Spleen (tissue), 7 donors: Measurements from ENCODE around the gene ITGBL1.

Experiments
- CTCF ChIP-seq, 11 experiments: fragments of 200-600 bp in 7 of 11; fragments of 450-650 bp in 4 of 11; sonication (generic) in 4 of 11; IDR thresholded peaks in 8 of 11; conservative IDR thresholded peaks in 3 of 11; 1 replicate in 7 of 11; 2 replicates in 4 of 11; pipeline versions ENCODE4 v1.4.0 to v1.8.0; 2016 to 2021; ENCODE audit warnings: antibody characterized with exemption in 11 of 11, inconsistent platforms in 4 of 11, mild to moderate bottlenecking in 1 of 11
- POLR2A ChIP-seq, 3 donors: fragments of 450-650 bp; IDR thresholded peaks; one replicate each; pipeline ENCODE4 v1.5.1; 2017; ENCODE audit warnings: antibody characterized with exemption in 3 of 3, mild to moderate bottlenecking in 1 of 3
- donor health status: DM: no; HTN: no; CAD: no; lungs with moderate emphysema.
- donor health status: DM: no; HTN: no; CAD: no.
- donor health status: DM: no; HTN: no; CAD: no.

GRCh38 chr13:101453784-101454201, 1.3 kb downstream of the ITGBL1 start:
- TF ChIP-seq CTCF (IDR thresholded peaks at IDR 0.05 in 8 of 11, conservative IDR thresholded peaks at IDR 0.05 in 3 of 11) (no peak), POLR2A (IDR thresholded peaks at IDR 0.05) (no peak)
